Nephron progenitor cell (in vitro differentiated cells): Measurements from ENCODE around the gene PRSS23.

Experiments
- DNase-seq: peaks from one replicate; pipeline ENCODE4 v3.0.0; 2021
- H3K27ac Mint-ChIP-seq: 2 replicates; pipeline ENCODE4 v1.8.0; 2021; ENCODE audit warnings: mild to moderate bottlenecking, moderate library complexity, mixed read lengths
- H3K27me3 Mint-ChIP-seq: 2 replicates; pipeline ENCODE4 v1.8.0; 2021; ENCODE audit warnings: mild to moderate bottlenecking, low read depth, mixed read lengths; ENCODE audit not compliant: poor library complexity
- H3K36me3 Mint-ChIP-seq: 2 replicates; pipeline ENCODE4 v1.8.0; 2021; ENCODE audit warnings: low read depth, mixed read lengths
- H3K4me1 Mint-ChIP-seq: 2 replicates; pipeline ENCODE4 v1.8.0; 2021; ENCODE audit warnings: mixed read lengths
- H3K4me3 Mint-ChIP-seq: 2 replicates; pipeline ENCODE4 v1.8.0; 2021; ENCODE audit warnings: mild to moderate bottlenecking, moderate library complexity, mixed read lengths
- H3K9me3 Mint-ChIP-seq: 2 replicates; pipeline ENCODE4 v1.8.0; 2021; ENCODE audit warnings: mild to moderate bottlenecking, moderate library complexity, mixed read lengths
- TF ChIP-seq, protein P1 (sequence below): fragments of 200-600 bp; sonication (generic); IDR thresholded peaks from 2 replicates; pipeline ENCODE4 v1.5.0; 2021; ENCODE audit warnings: antibody characterized with exemption

Gene PRSS23

DNA sequence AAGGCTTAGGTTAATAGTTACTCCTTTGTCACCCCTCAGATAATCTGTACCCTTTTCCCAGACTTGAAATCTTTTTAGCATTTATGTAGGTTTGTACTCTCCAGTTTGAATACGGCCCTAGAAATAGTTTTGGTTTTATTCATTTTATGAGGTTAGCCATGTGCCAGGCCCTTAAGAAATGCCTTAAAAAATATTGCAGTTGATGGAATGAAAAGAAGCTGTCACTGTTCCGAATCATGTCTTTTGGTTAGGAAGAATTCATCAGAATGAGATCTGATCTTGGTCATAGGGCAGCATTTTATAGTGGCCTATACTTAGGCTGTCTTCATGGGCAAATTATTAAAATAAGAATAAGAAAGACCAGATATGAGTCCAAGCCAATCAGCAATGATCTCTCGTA, 14.8 kb upstream of the PRSS23 start:
- Mint-ChIP-seq H3K27ac (peak overlapping the region; percentile 18), H3K4me1 (peaks cover 35% of the 10 kb centered on the region), H3K9me3 (no peaks in the 10 kb centered on the region), H3K27me3 (no peaks in the 10 kb centered on the region), H3K4me3 (no peak overlapping the region), H3K36me3 (no peaks in the 10 kb centered on the region)
- no peak for DNase-seq
- TF ChIP-seq, protein P1, sequence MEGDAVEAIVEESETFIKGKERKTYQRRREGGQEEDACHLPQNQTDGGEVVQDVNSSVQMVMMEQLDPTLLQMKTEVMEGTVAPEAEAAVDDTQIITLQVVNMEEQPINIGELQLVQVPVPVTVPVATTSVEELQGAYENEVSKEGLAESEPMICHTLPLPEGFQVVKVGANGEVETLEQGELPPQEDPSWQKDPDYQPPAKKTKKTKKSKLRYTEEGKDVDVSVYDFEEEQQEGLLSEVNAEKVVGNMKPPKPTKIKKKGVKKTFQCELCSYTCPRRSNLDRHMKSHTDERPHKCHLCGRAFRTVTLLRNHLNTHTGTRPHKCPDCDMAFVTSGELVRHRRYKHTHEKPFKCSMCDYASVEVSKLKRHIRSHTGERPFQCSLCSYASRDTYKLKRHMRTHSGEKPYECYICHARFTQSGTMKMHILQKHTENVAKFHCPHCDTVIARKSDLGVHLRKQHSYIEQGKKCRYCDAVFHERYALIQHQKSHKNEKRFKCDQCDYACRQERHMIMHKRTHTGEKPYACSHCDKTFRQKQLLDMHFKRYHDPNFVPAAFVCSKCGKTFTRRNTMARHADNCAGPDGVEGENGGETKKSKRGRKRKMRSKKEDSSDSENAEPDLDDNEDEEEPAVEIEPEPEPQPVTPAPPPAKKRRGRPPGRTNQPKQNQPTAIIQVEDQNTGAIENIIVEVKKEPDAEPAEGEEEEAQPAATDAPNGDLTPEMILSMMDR: no peak

DNA sequence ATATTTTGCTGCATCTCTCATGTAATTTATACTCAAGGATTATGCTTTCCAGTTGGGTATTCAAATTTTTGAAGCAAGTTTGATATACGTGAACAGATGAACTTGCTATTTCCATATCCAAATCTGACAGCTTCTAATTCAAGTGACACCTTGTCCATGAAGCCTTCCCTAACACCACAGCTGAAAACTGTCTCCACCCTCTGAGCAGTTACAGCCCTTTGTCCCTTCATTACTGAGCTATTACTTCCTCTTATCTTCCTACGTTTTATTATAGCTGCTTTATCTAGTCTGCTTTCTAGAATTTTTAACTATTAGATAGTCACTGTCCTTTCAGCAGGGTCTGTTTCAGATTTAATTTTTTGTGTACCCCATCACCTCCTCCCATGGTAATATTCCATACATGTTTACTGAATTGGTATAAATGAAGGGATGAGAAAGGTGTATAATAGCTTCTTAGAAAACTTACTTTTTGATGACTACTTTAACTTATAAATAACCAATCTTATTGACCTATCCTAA, 13.3 kb upstream of the PRSS23 start:
- no peaks in the 10 kb centered on the region for H3K9me3 Mint-ChIP-seq
- TF ChIP-seq, protein P1: no peak
- H3K36me3 Mint-ChIP-seq: no peaks in the 10 kb centered on the region
- no peak overlapping the region for H3K27ac Mint-ChIP-seq
- no peaks in the 10 kb centered on the region for H3K27me3 Mint-ChIP-seq
- H3K4me3 Mint-ChIP-seq: no peak overlapping the region
- DNase-seq: no peak
- peaks cover 46% of the 10 kb centered on the region for H3K4me1 Mint-ChIP-seq

DNA sequence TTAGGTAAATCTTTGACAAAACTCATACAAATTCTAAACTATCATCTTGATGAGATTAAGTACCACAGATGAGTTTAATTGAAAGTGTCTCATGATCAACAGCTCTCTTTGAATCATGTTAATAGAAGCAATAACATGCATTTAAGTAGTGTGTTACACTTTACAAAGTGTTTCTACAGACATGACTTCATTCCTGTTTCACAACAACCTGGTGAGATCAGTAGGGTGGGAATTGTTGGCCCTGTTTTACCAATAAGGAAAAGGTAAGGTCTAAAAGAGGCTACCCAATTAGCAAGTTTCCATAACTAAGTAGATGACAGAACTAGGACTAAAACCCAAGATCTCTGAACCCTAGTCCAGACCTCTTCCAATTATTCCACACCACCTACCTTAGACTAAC, 12.7 kb upstream of the PRSS23 start:
- TF ChIP-seq, protein P1: no peak
- H3K4me3 Mint-ChIP-seq: no peak overlapping the region
- H3K27me3 Mint-ChIP-seq: no peaks in the 10 kb centered on the region

DNA sequence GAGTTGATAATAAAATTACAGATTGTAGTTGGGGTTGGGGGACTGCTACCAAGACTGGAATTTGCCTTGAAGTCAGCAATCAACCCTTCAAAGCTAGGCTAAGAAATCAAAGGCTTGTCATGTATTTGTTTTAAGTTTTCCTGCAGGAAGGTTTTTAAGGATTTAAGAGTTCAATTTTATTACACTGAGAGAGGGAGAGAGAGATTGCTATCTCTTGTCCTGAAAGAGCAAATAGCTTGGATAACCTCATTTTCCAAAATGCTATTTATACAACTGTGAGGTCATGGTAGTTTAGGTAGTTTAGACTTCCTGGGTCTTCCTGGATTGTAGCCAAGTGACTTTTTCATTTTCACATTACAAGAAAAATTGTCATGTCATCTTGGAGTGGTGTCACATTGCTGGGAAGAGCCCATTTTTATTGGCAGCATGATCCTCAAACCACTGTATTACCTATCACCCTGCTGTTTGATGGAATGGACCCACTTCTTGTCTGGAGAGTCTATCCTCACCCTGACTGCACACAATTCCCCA, 10.1 kb upstream of the PRSS23 start:
- Mint-ChIP-seq H3K36me3 (no peaks in the 10 kb centered on the region), H3K27me3 (no peaks in the 10 kb centered on the region), H3K4me1 (peaks cover 42% of the 10 kb centered on the region), H3K9me3 (no peaks in the 10 kb centered on the region), H3K27ac (peak overlapping the region; percentile 85), H3K4me3 (no peak overlapping the region)
- no peak for DNase-seq
- TF ChIP-seq, protein P1: no peak

More for the DNA sequence above, 12.7 kb upstream of the PRSS23 start:
- Mint-ChIP-seq H3K9me3 (no peaks in the 10 kb centered on the region), H3K4me1 (peaks cover 48% of the 10 kb centered on the region), H3K36me3 (no peaks in the 10 kb centered on the region), H3K27ac (no peak overlapping the region)
- no peak for DNase-seq

DNA sequence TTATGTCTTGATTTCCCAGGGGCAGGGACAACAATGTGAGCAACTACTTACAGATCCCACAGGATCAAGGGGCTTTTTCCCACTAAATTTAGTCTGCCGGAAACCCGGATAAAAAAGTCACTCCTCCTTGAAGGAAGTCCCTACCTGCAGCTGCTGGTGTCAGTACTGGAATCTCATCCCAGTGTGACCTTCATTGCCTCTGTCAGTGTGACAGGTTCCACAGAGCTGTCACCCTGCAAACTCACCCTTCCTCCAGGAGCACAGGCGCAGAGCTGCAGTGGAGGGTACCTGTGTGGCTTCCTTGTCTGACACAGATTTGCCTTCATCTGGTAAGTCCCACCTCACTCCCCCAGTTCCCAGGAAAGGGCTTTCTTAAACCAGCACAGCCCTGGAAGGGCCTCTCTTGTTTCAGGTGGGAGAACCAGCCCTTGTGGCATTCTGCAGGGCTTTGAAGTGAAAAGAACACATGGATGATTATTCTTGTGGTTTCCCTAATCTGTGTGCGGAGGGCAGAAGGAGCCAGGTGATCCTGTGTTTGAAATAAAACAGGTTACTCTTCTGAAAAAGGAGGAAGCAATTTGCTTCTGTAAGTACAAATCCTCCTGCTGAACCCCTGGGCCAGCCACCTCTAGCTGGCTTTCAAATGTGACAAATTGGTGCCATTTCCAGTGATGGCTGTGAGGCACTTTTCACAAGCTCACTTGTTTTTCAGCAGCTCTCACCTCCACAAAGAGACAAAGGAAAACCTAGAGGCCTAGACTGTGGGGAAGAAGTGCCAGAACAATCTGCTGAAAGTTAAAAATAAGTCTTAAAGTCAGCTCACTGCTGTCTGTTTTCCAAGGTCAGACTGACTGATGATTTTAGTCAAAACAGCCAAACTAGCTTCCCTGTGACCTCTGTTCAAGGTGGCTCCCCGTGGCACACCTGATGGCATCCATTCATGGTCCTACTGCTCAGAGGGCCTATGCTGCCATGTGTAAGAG, 9.2 kb upstream of the PRSS23 start:
- peak overlapping the region; percentile 52 for H3K27ac Mint-ChIP-seq
- no peaks in the 10 kb centered on the region for H3K36me3 Mint-ChIP-seq
- H3K4me1 Mint-ChIP-seq: peaks cover 42% of the 10 kb centered on the region
- no peak overlapping the region for H3K4me3 Mint-ChIP-seq
- TF ChIP-seq, protein P1: no peak
- no peaks in the 10 kb centered on the region for H3K9me3 Mint-ChIP-seq
- DNase-seq: no peak
- H3K27me3 Mint-ChIP-seq: no peaks in the 10 kb centered on the region
